GM19324 (cell line): ENCODE results near the gene STK10.
"Not testable (repeated sequence)": the region's sequence is repeated elsewhere in the genome, so short reads cannot be mapped to it uniquely, and the experiment has no call there.

ENCODE experiments used
- ATAC-seq: cut with Tn5 transposase; IDR thresholded peaks from one replicate; pipeline ENCODE4 v1.9.1; 2021; ENCODE audit warnings: mild to moderate bottlenecking, moderate library complexity; ENCODE audit not compliant: unreplicated experiment, low FRiP score

STK10 gene

GRCh38 chr5:172167895-172168294, 20.1 kb downstream of the STK10 start:
- ATAC-seq = no peak

GRCh38 chr5:172166030-172166826, 21.8 kb downstream of the STK10 start:
- no peak for ATAC-seq

GRCh38 chr5:172165465-172165864, 22.6 kb downstream of the STK10 start:
- ATAC-seq = no peak

- no peak for ATAC-seq
These were observed 23.2 kb downstream of the STK10 start for GRCh38 chr5:172164769-172165212.

GRCh38 chr5:172163346-172163745, 24.7 kb downstream of the STK10 start:
- ATAC-seq = no peak

GRCh38 chr5:172162987-172163343, 25.1 kb downstream of the STK10 start:
- no peak for ATAC-seq

GRCh38 chr5:172162323-172162986, 25.6 kb downstream of the STK10 start:
- ATAC-seq = no peak

GRCh38 chr5:172160506-172160905, 27.5 kb downstream of the STK10 start:
- no peak for ATAC-seq

GRCh38 chr5:172159016-172159415, 29.0 kb downstream of the STK10 start:
- ATAC-seq = no peak

GRCh38 chr5:172156541-172156994, 31.5 kb downstream of the STK10 start:
- no peak for ATAC-seq

- ATAC-seq = not testable (repeated sequence)
These were observed 32.9 kb downstream of the STK10 start for GRCh38 chr5:172155101-172155500.

GRCh38 chr5:172153695-172154094, 34.3 kb downstream of the STK10 start:
- ATAC-seq = no peak

- no peak for ATAC-seq
These were observed 36.3 kb downstream of the STK10 start for GRCh38 chr5:172151661-172152210.

- ATAC-seq = peak; percentile 58
These were observed 37.3 kb downstream of the STK10 start for GRCh38 chr5:172150514-172151425.

- not testable (repeated sequence) for ATAC-seq
These were observed 38.5 kb downstream of the STK10 start for GRCh38 chr5:172149481-172149880.

- no peak for ATAC-seq
These were observed 39.0 kb downstream of the STK10 start for GRCh38 chr5:172149073-172149472.

GRCh38 chr5:172148381-172148780, 39.6 kb downstream of the STK10 start:
- ATAC-seq = no peak

- no peak for ATAC-seq
These were observed 40.2 kb downstream of the STK10 start for GRCh38 chr5:172147857-172148256.

- ATAC-seq = no peak
These were observed 41.3 kb downstream of the STK10 start for GRCh38 chr5:172146748-172147092.

GRCh38 chr5:172145870-172146747, 41.9 kb downstream of the STK10 start:
- no peak for ATAC-seq
